Measurements from ENCODE around the gene OPA1. TPM values are rescaled to one million over a fixed set of nuclear protein-coding genes. Genes with fewer than 3 reads are reported as not detected.

The OPA1 gene
- polyA plus RNA-seq, 4 donors, result 53.3 to 75.6 (median 62.5) TPM

- DNase-seq (ENCODE audit: low read depth in 4 of 4, low spot score in 2 of 4), result no peak
Observed at GRCh38 chr3:193640728-193641439, 47.9 kb downstream of the OPA1 start.

GRCh38 chr3:193641440-193641775 is 48.4 kb downstream of the OPA1 start:
- DNase-seq (ENCODE audit: low read depth in 4 of 4, low spot score in 2 of 4), result no peak

GRCh38 chr3:193645806-193646205 is 52.8 kb downstream of the OPA1 start:
- no peak for DNase-seq (ENCODE audit: low read depth in 4 of 4, low spot score in 2 of 4)

- DNase-seq (ENCODE audit: low read depth in 4 of 4, low spot score in 2 of 4), result no peak
Observed at GRCh38 chr3:193648542-193649076, 55.6 kb downstream of the OPA1 start.

DNA sequence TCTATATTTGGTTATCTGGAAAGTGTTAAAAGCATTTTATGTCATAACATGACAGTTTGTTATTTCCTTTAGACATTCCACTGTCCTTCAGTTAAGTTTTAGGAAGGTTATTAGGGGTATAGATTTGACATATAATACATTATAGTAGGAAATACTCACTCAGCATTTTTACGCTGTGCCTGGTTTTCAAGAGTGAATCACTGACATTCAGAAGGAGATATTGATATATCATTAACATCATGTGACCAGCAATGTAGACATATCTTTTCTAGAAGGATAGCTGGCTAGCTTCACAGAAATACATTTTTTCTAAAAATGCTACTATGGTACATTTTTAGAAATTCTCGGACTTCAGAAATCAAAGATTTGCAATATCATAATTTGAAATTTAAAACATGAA is 57.6 kb downstream of the OPA1 start:
- DNase-seq (ENCODE audit: low read depth in 4 of 4, low spot score in 2 of 4), result no peak

GRCh38 chr3:193655831-193656433 is 62.9 kb downstream of the OPA1 start:
- DNase-seq (ENCODE audit: low read depth in 4 of 4, low spot score in 2 of 4), result no peak

GRCh38 chr3:193656445-193656844 is 63.4 kb downstream of the OPA1 start:
- no peak for DNase-seq (ENCODE audit: low read depth in 4 of 4, low spot score in 2 of 4)

GRCh38 chr3:193656878-193657282 is 63.9 kb downstream of the OPA1 start:
- DNase-seq (ENCODE audit: low read depth in 4 of 4, low spot score in 2 of 4), result no peak

GRCh38 chr3:193660171-193660570 is 67.2 kb downstream of the OPA1 start:
- no peak for DNase-seq (ENCODE audit: low read depth in 4 of 4, low spot score in 2 of 4)

DNA sequence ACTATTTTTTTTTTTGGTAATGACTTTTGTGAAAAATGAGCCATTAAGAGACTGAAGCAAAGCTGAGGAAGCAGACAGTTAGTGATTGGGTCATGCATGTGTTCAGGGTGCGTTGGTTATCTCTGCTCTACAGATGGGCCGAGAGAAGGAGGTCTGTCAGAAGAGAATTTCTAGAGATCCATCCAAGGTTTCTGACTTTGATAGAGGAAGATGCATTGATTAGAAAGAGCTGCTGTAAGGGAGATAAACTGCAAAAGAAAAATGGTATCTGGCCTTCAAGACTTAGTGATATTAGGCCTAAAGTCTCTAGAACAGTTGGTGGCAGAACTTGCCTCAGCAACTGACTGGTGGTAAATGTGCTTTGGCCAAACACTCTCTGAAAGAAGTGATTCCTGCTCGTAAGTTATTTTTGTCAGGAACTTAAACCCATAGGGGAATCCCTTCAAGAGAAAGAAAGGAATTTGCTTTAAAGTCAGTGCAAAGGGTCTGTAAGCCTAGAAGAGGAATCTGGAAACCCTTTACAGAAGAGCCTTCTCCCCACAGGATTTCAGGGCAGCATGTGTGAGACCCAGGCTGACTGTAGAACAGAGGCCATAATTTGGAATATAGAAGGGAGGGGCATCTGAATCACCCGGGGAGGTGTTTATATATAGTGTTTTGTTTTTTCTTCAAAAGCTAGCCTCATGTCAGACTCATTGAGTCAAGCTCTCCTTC is 67.8 kb downstream of the OPA1 start:
- no peak for DNase-seq (ENCODE audit: low read depth in 4 of 4, low spot score in 2 of 4)

GRCh38 chr3:193662757-193663322 is 69.8 kb downstream of the OPA1 start:
- no peak for DNase-seq (ENCODE audit: low read depth in 4 of 4, low spot score in 2 of 4)

DNA sequence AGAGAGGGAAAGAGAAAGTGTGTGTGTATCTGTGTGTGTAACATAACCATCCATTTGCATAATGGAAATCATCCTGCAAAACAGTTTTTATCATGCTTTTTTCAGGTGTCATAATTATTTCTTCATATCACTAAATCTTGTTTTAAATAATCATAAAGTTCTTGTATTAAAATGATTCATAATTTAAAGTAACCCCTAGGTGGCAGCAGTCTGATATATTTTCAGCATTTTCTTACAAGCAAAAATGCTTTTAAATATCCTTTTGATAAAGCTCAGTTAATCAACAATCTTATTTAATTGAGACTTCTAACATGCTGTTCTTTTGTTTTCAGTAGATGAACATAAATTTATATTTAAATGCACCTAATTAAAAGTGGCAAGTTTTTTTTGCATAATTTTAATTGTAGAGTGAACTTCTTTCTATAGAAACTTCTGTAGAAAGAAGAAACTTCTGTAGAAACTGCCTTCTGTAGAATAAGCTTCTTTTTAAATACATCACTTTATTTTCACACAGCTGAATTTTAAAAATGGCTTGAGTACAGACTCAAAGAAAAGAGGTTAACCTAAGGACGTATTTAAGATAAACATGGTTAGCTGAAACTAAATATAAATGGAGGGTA is 72.5 kb downstream of the OPA1 start:
- DNase-seq (ENCODE audit: low read depth in 4 of 4, low spot score in 2 of 4), result peak in 2 of 4 donors; percentile 5 to 10

DNA sequence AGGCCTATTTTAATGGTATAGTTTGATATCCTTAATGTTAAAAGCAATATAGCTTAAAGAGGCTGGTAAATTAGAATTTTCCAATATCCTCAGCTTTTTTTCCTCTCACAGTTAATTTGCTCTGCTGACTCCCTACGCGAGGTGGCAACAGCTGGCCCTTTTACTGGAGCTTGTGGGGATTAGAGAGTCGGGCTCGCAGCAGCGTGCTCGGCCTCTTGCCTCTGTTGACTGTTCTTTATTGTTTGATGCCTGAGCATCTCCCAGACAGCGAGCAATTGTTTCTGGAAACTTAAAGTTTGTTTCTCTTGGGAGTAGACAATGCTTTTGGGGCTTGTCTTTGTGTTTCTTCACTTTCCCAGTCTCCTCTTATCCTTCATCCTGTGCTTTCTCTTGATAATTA is 80.8 kb downstream of the OPA1 start:
- no peak for DNase-seq (ENCODE audit: low read depth in 4 of 4, low spot score in 2 of 4)

DNA sequence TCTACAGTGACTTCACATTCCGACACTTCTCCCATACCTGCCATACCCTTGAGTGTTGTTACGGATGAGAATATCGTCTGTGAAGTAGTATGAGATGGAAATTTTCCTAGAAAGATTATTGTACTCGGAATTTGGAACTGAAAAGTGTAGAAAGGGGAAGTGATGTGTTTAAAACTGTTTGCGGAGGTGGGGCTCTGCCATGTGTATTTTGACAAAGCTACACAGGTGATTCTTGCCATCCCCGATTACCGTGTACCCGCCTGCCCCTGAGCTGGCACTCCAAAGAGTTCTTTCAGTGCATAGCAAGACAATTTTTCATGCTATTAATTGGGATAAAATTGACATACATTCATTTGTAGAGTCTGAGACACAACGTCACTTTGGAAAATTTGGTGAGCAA is 81.7 kb downstream of the OPA1 start:
- DNase-seq (ENCODE audit: low read depth in 4 of 4, low spot score in 2 of 4), result no peak

DNA sequence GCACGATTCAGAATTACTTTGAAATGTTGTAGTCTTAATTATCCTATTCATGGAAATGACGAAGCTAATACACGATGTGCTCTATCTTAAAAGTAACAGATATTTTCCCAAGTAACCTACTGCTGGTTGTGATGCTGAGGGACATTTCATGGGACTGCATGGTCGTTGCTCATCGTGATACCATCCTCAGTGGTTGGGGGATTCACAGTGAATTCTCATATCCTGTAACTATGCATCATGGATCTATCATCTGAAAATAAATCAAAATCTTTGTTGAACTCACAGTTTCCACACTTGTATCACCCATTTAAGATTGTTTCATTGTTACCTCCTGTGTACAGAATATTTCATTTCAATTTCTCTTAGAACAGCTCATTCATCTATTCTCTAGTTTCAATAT is 84.7 kb downstream of the OPA1 start:
- DNase-seq (ENCODE audit: low read depth in 4 of 4, low spot score in 2 of 4), result no peak

GRCh38 chr3:193680220-193680619 is 87.2 kb downstream of the OPA1 start:
- no peak for DNase-seq (ENCODE audit: low read depth in 4 of 4, low spot score in 2 of 4)

- DNase-seq (ENCODE audit: low read depth in 4 of 4, low spot score in 2 of 4), result no peak
Observed at GRCh38 chr3:193681631-193682030, 88.6 kb downstream of the OPA1 start.

DNA sequence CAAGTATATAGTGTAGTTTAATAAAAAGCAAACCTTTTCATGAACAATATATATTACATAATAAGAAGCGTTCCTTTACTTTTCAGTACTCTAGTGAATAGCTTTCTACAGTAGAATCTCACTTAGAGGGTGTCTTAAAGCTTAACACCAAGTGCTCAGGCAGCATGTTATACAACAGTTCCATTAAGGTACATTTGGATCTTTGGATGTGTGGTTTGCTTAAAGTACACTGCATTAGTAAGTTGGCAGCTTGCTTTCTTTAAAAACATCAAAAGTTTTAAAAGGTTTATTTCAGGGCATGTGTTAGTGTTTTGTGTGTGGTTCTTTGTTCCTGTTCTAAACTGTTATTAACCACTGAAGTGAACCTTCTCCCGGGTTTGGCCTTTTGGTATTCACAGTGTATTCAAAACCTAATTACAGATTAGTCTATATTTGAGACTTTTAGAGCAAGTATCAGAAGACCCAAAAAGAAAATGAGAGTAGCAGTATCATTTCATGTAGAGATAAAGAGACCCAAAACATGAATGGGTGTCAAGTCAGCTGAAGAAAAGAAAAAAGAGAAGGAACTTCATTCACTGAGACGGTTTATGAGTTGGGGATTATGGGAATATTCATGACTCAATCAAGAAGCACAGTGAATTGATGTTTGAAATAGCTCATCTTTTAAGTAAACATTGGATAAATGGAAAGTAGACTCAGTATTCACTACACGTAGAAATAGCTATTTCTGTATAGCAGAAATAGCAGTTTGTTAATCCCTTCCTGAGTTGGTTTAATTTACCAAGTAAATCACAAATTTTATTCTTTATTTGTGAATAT is 93.9 kb downstream of the OPA1 start:
- DNase-seq (ENCODE audit: low read depth in 4 of 4, low spot score in 2 of 4), result no peak

GRCh38 chr3:193688834-193689714 is 96.1 kb downstream of the OPA1 start:
- no peak for DNase-seq (ENCODE audit: low read depth in 4 of 4, low spot score in 2 of 4)
